GM18858 (cell line): ENCODE results near the gene CENPP.

Experiments used
- ATAC-seq: cut with Tn5 transposase; IDR thresholded peaks from one replicate; pipeline ENCODE4 v1.9.1; 2021; ENCODE audit not compliant: unreplicated experiment

The CENPP gene

DNA sequence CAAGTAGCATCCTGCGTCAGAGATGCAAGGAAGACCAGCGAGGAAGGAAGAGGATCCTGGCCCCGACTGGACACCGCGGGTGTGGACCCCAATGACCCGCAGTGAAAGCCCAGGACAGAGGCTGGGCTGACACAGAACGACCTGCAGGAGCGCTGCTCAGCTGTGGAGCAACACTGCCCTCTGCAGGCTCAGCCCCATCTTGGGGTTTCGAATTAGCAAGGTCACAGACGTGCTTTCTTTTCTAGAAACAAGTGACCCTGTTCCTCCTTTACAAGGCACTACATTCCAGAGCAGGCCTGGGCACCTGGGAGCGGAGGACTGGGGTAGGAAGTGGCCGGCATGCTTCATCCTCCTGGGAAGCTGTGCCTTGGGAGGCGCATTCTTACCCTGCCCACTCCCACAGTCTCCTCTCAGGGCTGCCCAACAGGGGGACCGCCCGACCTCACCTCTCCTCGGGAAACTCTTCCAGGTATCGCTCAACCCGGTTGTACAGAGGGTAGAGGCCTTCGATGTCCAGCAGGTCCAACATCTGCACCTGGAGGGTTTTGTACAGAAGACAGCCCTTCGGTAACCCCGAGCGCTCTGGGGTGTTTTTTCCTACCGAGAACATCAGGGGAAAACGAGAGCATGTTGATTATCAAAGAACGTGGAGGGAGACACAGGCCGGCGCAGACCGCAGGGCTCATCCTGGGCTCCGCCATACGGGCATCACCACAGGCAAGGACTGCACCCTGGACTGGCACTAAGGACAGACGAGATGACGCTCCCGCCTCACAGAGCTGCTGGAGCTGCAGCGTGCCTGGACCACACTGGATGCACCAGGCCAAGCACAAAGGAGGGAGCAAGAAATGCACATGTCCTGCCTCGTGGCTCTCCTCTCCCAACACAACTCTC lies 309.2 kb downstream of the CENPP start:
- no peak for ATAC-seq

DNA sequence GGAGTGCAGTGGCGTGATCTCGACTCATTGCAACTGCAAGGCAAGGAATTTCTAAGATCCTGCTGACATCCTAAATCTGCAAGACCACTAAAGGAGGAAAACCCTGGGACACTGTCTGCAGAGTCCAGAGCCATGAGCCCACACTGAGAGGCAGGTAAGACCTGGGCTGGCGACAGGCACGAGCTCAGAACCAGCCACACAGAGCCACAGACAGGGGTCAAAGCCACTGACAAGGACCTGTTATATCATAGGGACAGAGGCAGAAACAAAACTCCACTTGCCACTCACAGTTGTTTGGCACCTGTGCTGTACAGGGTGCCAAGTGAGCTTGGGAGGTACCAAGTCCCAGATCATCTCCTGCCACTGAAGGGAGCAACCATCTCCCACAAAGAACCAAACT lies 310.0 kb downstream of the CENPP start:
- ATAC-seq = no peak

DNA sequence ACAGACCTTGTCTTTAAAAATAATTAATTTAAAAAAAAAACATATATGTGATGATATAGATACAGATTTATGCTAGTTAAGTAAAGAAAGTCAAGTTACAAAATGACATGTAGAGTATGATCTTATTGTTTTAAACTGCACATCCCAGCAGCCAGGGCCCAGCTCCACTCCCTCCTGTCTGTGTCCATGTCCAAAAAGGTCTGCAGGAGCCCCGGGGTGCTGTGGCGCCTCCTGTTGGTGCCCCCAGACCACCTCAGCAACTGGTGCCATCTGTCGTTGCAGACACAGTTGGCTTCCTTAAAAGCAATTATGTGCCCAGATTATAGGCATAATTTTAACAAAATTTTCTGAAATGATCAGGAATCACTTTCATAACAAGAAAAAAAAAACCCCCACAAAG lies 310.9 kb downstream of the CENPP start:
- ATAC-seq = no peak

DNA sequence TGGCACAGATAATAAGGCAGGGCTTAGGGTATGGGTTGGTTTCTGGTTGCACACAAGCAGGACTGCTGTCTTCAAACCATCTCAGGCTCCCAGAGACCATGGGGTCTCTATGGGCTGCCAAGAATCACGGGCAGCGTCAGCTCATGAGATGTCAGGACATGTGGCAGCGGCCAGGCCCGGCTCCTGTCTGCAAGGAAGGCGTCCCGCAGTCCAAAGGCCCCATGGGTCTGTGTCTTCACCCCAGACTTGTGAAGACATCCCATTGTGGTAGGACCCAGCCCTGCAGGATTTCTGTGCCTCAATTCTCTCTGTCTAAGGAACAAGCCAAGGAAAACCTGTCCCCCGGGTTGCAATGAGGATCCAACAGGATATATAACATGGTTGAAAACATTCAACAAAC lies 311.6 kb downstream of the CENPP start:
- ATAC-seq = no peak

DNA sequence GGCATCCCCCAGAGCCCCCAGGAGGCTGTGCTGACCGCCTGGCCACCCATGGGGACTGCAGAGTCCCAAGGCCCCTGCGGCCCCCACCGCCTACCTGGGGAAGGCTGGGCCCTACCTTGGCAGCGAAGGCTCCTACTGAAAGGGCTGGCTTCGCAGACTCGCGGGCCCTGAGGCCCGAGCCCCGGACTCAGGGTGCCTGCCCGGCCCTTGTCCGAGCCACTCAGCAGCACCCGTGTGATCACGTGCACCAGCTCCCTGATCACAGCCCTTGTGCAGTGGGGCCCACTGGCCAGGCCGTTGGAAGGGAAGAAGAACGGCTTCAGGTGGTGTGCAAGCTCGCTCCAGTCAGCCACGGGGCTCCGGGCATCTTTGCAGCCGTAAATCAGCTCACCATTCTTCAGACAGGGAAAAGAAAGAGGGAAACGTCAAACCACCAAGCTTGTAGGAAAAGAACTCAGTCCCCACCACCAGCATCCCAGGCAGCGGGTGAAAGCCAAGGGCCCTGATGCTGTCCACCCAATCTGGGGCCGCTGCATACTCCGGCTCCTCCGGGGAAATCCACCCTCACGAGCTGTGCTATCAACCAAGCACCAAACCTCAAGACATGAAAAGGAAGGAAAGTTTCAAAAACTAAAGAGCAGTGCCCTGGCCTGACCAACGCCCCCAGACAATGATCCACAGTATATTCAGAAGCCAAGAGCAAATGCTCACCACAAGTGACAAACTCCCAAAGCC lies 312.3 kb downstream of the CENPP start:
- ATAC-seq = no peak

DNA sequence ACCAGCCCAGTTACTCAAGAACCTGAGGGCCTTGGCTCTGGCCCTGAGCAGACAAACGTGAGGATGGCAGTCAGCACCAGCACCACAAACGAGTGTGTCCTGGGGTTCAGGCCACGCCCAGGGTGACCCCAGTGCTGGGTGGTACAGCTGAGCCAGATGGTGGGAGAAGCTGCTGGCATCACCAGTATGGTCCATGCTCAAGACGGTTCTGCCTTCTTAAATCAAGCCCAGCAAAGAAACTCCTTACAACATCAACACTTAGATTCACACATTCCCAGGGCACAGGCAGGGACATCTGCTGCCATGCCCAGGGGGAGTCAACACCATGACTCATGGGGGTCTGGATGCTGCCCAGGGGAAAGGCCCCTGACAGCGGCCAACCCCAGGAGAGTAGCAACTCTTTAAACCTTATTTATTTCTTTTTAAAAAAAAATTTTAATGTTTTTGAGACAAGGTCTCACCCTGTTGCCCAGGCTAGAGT lies 312.9 kb downstream of the CENPP start:
- no peak for ATAC-seq

DNA sequence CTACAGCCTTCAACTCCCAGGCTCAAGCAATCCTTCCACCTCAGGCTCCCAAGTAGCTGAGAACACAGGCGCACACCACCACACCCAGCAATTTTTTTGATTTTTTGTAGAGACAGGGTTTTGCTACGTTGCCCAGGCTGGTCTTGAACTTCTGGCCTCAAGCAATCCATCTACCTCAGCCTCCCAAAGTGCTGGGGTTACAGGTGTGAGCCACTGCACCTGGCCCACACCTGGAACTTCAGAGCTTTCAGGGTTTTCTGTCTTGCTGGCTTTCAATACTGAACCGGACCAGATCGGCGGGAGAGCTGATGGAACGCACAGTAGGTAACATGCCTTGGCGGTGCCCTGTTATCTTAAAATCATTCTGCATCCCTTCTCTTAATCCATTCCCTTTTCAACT lies 313.4 kb downstream of the CENPP start:
- ATAC-seq = no peak

DNA sequence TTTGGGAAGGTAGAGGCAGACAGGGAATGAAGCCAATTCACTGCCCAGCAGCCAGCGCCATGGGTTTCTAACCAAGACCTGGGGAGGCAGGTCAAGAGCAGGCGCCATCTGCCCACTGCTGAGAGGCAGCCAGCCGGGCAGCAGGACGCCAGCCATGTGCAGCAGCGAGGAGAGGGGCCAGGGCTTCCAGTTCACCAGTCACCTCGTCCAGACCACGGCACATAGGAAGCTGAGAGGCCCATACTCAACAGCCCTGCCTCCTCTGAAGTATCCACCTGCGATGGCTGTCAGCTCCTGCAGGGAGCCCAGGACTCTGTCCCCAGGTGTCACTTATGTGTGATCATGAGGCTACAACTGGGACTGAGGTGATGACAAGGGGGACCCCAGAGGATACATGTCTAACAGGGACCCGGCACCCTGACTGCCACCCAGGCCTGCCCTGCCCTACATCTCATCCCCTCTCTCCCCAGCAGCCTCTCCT lies 314.1 kb downstream of the CENPP start:
- no peak for ATAC-seq

DNA sequence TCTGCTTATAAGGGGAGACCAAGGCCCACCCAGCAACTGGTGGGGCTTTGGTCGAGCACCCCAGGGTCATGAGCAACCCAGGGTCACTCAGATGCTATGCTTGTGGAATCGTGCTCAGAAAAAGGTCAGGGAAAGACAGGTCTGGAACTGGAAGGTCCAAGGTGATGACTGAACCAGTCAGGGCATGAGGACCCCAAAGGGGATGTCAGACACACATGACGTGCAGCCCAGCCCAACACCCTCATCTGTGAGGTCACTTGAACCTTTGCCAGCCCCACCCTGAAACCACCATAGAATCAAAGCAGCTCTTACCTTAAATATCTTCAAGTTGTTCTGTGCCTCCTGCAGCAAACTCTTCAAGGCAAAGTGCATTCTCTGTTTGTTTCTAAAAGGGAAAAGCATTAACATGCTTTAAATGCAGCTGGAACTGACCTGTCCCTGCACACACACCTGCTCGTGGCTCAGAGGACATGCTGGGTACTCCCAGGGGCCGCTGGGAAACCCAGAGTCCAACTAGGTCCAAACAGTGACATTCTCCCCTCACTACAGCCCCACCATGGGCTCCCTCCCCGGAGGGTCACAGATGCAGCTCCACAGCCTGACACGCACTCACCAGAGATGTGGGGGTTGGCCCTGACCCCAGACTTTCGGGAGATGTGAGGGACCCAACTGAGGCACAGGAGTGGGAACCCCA lies 314.8 kb downstream of the CENPP start:
- no peak for ATAC-seq

DNA sequence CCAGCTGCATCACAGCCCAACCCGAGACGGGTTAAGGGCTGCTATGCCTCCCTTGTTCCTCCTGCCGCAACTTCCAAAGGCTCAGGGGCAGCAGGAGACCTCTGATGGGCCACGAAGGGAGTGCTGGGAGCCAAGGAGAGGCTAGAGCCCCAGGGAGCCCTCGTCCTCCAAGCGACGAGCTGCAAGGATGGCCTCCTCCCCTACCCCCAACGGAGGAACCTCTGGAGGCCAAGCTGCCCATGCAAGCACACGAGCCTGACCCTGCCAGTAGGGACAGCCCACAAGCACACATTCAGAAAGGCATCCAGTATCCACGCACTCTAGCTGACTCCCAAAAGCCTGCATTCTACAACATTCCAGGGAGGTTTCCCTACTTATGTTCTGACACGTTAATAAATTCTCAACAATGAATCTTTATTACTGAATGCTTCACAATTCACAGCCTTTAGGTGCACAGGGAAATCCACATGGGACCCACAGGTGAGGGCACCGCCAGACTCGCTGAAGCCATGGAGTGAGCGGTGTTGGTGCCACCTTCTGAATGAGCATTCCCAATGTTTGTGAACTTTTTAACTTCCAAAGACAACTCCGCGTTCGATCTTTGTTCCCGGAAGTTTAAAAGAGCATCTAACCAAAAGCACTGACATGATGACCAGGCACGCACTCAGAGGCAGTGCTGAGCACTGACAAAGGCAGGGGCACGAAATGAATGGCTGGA lies 315.5 kb downstream of the CENPP start:
- ATAC-seq = no peak

DNA sequence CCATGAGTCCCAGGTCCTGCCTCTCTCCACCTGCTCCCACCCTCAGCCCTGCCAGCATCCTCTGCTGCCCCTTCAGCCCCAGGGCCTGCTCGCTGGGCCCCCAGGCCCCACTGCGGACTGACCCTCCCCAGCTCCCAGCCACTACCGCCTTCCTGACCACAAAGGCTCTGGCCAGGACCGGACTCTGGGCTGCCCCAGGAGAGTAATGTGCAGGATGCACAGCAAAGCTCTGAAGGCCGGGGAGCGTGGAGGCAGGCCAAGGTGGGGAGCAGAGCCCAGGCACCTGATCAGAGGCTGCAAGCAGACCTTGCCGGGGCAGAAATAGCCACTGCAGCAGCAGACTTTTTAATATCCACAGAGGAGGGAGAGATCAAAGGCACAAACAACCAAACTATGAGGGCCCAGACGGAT lies 316.3 kb downstream of the CENPP start:
- no peak for ATAC-seq

DNA sequence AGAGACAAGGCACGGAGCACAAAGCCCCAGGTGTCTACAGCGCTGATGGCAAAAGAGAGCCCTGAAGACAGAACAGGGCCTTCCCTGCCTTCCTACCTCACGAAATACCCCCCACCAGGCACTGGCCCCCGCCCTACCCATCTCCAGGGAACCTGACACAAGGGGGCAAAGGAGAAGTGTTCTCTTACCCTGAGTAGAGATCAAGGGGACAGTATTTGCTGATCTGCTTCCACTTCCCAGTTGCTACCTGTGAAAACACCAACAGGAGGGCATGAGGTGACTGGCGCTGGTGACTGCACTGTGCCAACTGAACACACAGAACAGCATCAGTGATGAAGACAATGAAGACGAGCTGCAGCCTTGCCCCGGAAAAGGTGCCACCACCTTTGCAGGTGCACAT lies 316.8 kb downstream of the CENPP start:
- ATAC-seq = no peak

DNA sequence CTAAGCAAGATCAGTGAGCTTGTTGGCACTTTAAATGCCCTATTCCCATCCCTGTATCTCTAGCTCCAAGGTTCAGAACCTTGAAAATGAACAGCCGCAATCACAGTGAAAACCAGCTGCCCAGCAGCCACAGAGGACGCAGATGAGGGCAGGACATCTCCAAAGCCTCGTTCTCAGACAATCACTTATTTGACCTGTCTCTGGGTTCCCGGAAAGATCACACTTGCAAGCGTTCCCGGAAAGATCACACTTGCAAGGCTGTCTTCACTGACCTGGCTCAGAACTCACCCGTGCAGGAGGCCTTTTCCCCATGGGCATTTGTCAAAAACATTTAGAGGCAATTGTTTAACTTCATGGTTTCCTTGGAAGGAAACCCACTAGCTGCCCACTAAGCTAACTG lies 318.5 kb downstream of the CENPP start:
- no peak for ATAC-seq

DNA sequence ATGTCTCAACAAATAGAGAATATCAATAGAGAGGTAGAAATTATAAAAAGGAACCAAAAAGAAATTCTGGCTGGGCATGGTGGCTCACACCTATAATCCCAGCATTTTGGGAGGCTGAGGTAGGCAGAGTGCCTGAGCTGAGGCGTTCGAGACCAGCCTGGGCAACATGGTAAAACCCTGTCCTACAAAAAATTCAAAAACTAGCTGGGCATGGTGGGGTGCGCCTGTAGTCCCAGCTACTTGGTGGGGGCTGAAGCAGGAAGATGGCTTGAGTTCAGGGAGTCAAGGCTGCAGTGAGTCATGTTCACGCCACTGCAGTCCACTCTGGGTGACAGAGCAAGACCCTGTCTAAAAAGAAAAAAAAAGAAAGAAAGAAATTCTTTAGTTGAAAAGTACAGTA lies 319.3 kb downstream of the CENPP start:
- ATAC-seq = no peak

DNA sequence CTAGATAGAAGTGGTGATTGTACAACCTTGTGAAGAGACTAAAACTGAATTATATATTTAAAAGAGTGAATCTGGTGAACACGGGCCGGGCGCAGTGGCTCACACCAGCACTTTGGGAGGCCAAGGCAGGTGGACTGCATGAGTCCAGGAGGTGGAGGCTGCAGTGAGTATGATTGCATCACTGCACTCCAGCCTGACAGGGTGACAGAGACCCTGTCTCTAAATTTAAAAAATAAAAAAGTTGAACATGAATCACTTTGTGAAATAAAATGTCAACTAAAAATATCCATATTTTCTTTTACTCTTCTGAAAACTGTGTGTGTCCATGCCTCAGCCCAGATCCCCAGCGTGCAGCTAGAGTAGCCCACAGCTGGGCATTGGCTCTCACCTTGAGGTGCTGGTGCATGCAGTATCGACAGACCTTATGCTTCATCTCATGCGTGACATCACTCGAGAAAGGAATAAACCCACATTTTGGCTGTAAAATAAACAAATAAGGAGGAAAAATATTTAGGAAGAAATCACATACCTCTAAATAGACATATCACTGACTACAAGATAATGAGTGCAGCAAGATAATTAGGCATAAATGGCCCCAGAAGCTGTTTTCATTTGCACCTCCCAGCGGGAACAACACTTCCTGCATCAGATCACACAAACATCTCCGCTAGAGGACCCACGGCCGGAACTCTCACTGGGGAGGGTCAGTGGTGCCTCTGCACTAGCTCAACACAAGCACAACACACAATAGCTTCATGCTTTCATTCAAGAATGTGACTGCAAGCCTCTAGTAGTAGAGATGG lies 322.1 kb downstream of the CENPP start:
- ATAC-seq = no peak

DNA sequence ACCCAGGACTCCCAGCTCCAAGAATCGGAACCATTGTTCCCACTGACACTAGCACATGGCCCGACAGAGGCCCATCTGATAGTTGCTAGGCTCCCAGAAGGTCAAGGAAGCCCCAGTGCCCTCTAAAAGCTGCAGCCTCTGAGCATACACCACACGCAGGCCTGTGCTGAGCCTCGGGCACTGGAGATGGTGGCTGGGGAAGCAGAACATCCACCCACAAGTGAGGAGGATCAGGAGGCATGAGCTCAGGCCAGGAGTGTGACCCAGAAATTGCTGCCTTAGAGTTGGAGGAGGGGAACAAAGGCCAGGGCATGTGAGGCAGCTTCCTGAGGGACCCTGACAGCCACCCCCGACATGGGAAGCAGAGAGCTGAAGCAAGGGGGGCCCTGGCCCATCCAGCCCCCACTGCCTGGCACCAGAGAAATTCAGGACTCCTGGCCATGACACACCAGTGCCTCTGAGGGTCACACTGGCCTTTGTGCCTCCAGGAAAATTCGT lies 322.8 kb downstream of the CENPP start:
- no peak for ATAC-seq

DNA sequence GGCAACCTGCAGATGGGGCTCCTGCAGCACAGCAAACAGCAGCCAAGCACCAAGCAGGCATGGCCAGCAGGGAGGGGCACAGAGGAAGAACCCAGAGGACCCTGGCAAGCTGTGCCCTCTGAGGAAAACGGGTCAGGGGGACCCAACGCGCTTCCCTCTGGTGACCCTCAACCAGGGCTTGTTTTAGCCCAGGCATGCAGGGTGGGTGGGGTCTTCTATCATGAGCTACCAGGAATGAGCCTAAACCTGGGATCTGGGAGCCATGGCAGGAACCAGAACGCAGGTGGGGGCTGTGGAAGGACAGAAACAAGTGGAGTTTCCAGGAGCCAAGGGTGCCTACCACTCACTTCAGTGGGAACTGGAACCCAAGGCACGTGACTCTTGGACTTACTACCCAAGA lies 323.3 kb downstream of the CENPP start:
- ATAC-seq = no peak

DNA sequence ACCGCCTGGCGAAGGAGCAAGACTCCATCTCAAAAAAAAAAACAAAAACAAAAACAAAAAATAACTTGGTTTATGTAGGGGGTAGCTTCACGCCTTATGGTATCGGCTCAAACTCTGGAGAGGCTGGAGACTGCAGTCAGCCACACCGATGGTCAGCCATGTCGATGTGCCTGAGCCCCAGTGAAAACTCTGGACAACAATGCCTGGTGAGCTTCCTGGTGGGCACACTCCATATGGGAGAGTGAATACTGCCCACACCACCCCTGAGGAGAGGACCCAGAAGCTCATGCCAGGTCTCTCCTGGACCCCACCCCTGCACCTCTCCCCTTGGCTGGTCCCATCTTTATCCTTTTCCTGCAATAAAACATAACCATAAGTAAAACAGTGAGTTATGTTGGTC lies 324.5 kb downstream of the CENPP start:
- no peak for ATAC-seq

DNA sequence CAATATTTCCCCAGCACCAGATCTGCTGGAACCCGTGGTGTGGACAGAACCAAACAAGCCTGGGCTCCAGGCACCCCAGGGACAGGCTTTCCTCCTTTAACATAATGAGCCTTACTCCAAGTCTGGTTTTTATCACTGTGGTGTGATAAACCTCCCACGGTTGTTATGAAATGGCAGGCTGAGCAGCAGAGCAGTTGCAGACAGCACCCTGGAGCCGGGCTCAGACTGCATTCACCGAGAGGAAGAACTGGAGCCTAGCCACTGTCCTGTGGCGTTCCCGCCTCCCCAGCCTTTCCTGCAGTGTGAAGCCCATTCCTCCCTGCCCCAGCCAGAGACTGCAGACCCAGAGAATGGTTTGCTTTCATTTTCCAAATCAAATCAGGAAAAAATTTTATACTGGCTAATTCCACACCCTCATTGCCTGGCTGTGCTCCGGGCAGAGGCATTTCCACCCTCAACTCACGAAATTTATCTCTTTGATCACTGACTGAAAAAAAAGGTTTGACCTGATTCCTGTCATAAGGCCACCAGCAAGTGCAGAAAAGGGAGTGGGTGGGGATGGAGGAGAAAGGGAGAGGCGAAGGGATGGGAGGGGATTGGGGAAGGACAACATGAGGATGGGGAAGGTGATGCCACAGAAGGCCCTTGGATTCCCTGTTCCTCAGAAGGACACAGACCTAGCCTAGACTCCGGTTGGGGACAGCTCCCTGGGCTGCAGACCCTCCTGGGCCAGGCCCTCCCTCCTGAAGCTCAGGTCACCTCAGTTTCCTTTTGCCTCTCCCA lies 325.3 kb downstream of the CENPP start:
- ATAC-seq = no peak
